WI38 (cell line): ENCODE measurements around the gene STX2.

Experiments
- H3K4me3 ChIP-seq: 2 replicates; pipeline ENCODE4 v1.5.1; 2011; ENCODE audit warnings: low read depth, mild to moderate bottlenecking, control low read depth, low read length
- CTCF ChIP-seq: IDR thresholded peaks from 2 replicates; pipeline ENCODE4 v1.5.1; 2012; ENCODE audit warnings: low read depth, mild to moderate bottlenecking, control low read depth, low read length

STX2 gene

DNA sequence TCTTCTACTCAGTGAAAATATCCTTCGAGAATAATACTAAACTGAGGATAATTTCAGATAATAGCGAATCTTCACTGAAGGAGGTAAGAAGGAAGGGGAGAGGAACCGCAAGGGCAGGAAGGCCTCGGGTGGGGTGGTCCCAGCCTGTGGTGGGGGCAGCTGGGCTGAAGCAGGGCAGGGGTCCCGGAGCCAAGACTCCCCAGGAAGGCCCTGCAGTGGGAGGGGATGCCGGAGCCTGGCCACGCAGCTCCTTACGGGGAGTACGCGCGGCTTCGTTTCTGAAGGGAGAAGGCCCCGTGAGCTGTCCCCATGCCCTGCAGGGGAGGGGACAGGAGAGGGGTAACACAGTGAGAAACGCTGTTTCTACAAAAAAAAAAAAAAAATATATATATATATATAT lies 21.2 kb downstream of the STX2 start:
- TF ChIP-seq CTCF = no peak
- H3K4me3 ChIP-seq = no peak overlapping the region

GRCh38 chr12:130816097-130816496 lies 23.0 kb downstream of the STX2 start:
- TF ChIP-seq CTCF = no peak
- H3K4me3 ChIP-seq = no peak overlapping the region

GRCh38 chr12:130815028-130815741 lies 23.9 kb downstream of the STX2 start:
- no peak for TF ChIP-seq CTCF
- no peak overlapping the region for H3K4me3 ChIP-seq

DNA sequence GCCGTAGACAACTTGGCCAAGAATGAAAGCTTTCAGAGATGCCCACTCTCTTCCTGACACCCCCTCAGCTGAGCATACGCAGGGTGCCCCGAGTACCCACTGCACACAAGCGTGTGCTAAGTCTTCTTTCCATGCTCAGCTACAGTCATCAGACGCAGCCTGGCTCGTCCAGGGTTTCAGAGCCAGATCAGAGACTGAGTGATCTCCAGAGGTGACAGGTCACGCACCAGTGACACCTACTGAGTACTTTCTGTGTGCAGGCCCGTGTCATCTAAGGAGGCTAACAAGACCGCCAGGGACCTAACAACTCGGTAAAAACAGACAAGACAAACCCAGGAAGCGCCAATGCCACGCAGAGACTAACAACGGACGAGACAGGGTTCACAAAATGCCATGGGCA lies 25.1 kb downstream of the STX2 start:
- TF ChIP-seq CTCF = no peak
- no peak overlapping the region for H3K4me3 ChIP-seq

DNA sequence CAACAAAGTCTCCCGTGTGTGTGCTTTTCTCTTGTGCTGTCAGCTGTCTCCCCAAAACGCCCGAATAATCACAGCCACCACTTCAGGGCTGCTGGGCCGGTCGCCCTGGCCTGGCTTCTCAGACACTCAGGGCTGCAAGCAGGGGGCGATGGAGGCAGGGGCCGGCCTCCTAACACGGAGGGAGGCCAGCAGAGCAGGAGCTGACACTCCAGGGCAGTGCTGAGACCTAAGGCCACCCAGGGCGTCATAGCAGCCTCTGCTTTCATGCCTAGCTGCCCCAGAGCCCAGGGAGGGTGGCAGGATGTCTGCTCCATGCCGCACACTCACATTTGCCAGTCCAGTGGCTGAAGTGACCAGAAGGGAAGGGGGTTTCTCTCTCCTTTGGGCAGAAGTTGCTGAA lies 25.6 kb downstream of the STX2 start:
- TF ChIP-seq CTCF = no peak
- no peak overlapping the region for H3K4me3 ChIP-seq

DNA sequence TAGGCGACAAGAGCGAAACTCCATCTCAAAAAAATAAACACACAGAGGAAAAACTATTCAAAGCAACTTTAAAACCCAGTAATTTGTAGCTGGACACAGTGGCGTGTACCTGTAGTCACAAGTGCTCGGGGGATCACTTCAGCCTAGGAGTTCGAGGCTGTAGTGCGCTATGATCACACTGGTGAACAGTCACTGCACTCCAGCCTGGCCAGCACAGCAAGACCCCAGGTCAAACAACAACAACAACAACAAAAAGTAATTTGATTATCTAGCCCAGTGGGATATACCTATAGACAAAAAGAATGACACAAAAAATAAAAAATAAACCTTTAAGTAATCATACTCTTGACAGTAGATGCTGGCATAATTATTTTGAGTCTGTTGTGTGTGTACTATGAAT lies 29.3 kb downstream of the STX2 start:
- H3K4me3 ChIP-seq = no peak overlapping the region
- no peak for TF ChIP-seq CTCF

DNA sequence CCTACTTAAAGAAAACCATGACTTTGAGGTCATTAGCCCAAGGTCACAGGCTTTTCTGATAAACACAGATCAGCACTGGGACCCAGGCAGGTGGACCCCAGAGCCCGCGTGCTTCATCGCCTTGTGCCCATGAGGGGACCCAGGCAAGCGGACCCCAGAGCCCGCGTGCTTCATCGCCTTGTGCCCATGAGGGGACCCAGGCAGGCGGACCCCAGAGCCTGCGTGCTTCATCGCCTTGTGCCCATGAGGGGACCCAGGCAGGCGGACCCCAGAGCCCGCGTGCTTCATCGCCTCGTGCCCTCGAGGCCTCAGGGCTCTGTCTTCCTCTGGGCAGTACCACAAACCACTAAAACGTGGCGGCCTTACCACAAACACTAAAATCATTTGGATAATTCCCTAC lies 31.7 kb downstream of the STX2 start:
- no peak overlapping the region for H3K4me3 ChIP-seq
- TF ChIP-seq CTCF = no peak
